Renal cortical epithelial cell (primary cell): ENCODE results near the gene AMT. TPM values are rescaled to one million over a fixed set of nuclear protein-coding genes. Genes with fewer than 3 reads are reported as not detected.

Experiments
- DNase-seq: peaks from one replicate; pipeline ENCODE4 v3.0.0-alpha.2; 2011; ENCODE audit warnings: low read depth
- total RNA-seq: library from RNA; depleted of rRNA; stranded (reverse); fragments of >200 nt; gene quantifications from 2 replicates; pipeline ENCODE4 v1.2.3, GENCODE V29; 2014

Gene AMT
- total RNA-seq, 1 donor from 2014 or later, result 0.85 TPM

DNA sequence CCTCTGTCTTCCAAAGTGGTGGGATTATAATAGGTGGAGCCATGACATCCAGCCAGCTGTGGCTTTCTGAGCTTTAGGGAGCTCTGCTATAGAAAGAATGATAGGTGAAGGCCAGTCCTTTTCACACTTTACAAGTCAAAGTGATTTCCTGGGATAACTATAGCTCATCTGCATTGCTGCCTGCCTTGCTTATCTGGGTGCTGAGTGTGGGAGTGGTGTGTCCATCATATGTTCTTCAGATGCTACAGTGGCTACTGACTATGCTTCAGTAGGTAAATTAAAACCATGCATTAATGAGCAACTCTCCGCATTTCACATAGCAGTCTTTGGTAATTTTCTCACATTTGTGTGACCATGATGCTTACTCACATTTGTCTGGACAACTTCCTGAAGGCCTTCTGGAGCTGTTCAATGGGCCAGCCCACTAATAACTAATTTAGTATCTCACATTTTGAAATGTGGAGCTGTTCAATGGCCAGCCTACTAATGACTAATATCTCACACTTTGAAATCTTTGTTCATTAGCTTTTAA, 33.9 kb downstream of the AMT start:
- DNase-seq, result peak; percentile 27

DNA sequence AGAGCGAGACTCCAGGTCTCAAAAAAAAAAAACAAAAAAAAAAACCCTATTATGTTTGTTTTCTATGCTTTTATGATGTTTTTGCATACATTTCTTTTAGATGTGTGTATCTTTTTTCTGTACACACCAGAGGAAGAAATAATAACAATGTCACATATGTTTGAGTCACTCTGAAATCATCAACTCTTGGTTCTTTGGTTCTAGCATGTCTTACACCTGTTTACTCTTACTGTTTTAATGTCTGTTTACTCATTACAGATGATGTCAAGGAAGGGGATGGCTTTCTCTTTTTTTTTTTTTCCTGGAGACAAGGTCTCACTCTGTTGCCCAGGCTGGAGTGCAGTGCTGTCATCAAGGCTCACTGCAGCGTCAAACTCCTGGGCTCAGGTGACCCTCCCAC, 34.6 kb downstream of the AMT start:
- DNase-seq, result peak; percentile 57

DNA sequence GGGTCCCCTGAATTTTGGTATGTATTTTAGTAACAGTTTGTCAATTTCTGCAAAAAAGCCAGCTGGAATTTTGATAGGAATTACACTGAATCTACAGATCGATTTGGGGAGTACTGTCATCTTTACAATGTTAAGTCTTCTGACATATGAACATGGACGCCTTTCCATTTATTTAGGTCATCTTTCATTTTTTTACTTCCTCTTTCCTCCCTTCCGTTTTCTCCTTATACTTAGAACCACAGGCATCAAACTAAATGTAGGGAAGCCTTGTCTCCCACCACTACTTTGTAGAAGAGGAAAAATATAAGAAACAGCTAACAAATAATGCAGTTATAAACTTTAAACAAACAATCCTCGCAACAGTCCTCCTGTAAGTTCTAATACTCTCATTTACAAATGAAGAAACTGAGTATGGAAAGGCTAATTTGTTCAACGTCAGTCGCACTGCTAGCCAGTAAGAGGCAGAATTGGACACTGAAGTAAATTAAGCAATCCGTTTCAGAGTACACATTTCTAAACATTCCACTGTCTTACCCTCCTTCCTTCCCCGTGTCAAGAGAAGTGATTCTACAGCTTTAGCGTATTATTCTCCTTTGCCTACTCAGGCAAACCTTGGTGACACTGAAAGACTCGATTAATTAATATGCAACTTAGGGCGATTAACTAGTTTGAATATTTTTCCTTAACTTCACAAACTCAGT, 36.1 kb downstream of the AMT start:
- no peak for DNase-seq

DNA sequence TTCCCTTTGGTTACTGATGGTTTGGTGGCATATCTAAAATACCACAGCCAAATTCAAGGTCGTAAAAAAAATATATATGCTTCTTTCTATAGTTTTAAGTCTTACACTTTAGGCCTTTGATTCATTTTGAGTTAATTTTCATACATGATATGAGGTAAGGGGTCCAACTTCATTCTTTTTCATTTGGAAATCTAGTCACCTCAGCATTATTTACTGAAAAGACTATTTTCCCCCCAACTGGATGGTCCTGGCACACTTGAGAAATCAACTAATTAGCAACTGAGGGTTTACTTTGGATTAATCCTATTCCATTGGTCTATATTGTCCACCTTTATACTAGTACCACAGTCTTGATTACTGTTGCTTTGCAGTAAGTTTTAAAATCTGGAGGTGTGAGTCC, 36.7 kb downstream of the AMT start:
- no peak for DNase-seq

DNA sequence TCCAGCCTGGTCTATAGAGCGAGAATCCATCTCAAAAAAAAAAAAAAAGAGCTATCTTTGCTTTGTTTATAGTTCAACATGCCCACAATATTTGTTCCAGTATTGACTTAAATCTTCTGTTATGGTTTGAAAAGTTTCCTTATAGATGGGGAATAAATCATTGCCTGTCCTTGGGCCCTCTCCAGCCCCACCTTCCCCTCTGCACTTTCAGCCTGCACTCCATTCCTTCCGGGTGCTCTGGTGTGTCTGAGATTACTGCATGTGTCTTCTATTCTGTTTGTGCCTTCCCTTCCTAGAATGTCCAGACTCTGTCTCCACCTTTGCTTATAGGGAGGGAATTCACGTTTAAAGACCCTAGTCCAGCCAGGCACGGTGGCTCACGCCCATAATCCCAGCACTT, 38.9 kb downstream of the AMT start:
- DNase-seq, result no peak

DNA sequence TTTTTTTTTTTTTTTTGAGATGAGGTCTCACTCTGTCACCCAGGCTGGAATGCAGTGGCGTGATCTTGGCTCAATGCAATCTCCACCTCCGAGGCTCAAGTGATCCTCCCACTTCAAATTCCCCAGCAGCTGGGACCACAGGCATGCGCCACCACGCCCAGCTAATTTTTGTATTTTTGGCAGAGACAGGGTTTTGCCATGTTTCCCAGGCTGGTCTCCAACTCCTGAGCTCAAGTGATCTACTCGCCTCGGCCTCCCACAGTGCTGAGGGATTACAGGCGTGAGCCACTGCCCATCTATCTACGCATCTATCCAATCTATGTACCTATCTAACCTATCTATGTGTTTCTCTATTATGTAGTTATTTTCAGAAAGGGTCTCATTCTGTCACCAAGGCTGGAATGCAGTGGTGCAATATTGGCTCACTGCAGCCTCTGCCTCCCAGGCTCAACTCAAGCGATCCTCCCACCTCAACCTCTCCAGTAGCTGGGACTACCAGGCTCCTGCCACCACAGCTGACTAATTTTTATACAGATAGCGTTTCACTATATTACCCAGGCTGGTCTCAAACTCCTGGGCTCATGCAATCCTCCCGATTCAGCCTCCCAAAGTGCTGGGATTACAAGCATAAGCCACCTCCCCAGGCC, 43.9 kb downstream of the AMT start:
- DNase-seq, result no peak

DNA sequence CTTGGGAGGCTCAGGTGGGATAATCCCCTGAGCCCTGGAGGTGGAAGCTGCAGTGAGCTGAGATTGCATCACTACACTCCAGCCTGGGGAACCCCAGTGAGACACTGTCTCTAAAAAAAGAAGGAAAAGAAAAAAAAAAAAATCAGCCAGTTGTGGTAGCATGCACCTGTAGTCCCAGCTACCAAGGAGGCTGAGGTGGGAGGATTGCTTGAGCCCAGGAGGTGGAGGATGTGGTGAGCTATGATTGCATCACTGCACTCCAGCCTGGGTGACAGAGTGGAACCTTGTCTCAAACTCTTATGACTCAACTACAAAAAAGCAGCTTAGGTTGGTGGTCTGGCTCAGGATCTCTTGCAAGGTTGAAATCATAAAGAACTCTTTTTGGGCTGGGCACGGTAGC, 44.8 kb downstream of the AMT start:
- peak; percentile 60 for DNase-seq

DNA sequence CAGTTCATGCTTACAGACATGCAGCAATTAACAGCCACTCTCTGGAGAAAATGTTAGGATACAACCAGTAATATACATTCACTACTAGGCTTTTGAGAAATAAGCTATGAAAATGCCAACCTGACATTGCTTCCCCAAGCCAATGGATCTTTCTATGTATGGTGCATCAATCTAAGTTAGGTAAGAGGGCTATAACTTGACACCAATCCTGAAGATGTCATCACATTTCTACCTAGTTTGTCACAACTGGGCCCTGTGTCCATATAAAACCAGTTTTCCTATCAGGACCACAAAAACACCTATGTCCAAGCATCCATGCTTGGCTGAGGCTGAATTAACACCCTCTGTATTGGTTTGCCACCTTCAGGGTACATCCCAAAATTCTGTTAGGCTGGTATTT, 50.3 kb downstream of the AMT start:
- DNase-seq, result no peak

DNA sequence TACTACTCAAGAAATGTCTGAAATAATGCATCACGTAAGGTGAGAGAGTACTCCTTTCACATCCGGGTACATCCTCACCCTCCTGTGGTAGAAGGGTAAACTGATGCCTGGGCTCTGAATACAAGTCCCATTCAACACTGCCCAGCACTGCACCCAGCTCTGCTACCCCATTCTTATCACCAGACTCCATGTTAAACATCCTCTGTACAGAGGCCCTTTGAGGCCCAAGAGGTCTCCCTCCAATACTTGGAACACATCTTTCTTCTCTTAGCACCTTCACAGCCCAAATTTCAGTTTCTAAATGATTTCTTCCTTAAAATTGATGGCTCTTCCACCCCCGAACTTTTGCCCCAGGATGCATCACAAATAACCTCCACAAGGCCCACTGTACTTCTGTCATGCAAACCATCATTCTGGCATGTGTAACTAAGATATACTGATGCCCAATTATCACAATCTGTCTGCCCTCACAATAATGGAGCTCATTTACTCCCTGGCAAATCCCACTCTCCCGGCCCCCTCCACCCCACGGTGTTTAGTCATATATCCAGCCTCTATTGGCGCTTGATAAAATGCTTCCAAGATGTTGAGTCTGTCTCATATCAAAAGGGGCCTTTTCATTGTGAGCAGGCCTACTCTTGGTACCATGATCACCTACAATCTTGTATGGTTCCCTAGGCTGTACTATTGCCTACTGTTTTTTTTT, 51.5 kb downstream of the AMT start:
- DNase-seq, result no peak

Other genes starting within 250 kb of the AMT start
- 1.6 and 3.6 TPM in 2 replicates for gene C3orf62, start 145.2 kb downstream of the AMT start, total RNA-seq
- 6.9 and 38.7 TPM in 2 replicates for gene USP4, start 82.4 kb downstream of the AMT start, total RNA-seq
- gene GPX1, start 64.1 kb downstream of the AMT start, total RNA-seq, result 288 and 368 TPM in 2 replicates
- 525 and 698 TPM in 2 replicates for gene RHOA, start 10.5 kb downstream of the AMT start, total RNA-seq
- gene TCTA, start 10.1 kb downstream of the AMT start, total RNA-seq, result 14.8 and 32.6 TPM in 2 replicates
- gene NICN1, start 6.9 kb upstream of the AMT start, total RNA-seq, result 0.87 and 10.2 TPM in 2 replicates
- gene DAG1, start 47.8 kb upstream of the AMT start, total RNA-seq, result 37.9 and 87.8 TPM in 2 replicates
- 0.25 TPM in 1 of 2 replicates, not detected in the other for gene BSN, start 132.0 kb upstream of the AMT start, total RNA-seq